UCSD-AML1 (cell line): ENCODE data around the gene SGCD.

ENCODE experiments used
- DNase-seq: peaks from one replicate; lab custom pipeline; 2025; ENCODE audit not compliant: unreplicated experiment; lab: John Stamatoyannopoulos, UW

Gene SGCD

DNA sequence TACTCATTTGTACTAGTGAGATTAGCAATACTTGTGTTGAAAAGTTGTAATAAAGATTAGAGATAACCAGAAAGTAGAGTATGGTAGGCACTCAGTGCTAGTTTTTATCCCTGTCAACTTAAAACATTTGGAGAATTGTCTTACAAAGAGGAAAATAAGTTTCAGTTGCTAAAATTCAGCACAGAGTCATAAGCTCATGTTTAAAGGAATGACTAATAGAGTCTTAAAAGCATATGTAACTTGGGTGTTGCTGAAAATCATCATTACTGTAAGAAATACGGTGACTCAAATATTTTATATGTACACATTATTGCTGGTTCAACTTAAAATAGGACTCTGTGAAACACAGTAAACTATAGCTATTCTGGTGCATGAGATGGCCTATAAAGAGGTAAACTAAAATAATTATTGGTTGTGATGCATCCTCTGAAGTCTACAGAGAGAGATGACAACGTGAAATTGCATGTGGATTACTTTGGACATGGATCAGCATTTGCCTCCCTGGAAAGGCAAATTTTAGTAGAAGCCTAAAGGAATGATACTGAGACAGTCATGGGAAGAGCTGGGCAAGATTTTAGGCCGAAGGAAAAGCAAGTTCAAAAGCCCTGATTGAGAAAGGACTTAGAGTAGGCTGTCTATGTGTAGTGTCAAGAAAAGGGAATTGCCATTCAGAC, 34.6 kb downstream of the SGCD start:
- DNase-seq = no peak

DNA sequence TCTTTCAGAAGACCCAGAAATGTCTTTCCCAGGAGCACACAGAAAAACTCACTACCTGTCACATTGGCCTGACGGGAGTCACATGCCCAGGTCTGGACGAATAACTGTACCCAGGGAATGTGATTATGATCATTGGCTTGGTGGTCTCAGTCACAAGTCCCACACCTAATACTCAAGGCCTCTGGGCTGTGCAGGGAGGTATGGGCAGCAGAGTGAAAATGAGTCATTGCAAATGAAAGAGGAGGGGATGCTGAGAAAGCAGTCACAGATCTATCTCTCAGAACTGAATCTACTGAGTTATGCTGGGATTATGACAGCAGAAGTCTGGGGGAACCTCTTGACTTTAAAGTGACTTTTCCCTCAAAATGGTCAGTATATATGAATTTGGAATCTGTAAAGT, 36.9 kb downstream of the SGCD start:
- DNase-seq = no peak

DNA sequence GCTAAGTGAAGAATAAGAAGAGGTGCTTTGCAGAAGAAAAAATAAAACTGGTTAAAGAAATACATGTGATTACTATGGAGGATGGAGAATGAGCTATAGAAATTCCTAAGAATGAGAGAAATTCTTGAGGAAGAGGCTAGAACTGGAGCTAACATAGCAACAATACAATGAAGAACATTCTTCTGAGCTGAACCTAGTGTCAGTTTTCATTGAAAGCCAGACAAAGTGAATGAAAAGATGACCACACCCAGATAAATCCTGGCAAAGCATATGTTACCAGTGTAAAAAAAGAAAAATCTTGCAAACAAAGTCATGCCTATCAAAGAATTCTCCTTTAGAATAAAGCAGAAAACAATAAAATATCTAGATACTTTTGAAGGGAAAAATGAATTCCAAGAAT, 39.6 kb downstream of the SGCD start:
- DNase-seq = no peak

DNA sequence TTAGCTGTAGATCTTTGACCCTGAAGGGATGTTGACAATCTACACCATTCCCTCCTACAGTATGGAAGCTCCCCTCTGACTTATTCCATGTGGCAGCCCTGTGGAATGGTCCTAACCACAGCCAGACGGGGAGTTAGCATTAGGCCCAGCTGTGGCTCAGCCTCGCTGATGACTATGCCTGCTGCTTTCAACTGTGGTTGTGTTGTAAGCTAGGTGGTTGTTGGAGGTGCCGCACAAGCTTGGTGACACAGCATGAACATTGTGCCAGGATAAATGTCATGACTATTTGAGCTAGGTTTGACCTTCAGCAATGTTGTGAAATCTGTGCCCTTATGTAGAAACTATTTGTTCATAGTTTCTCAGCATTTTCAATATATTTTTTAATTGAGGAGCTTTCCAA, 40.6 kb downstream of the SGCD start:
- DNase-seq = no peak

DNA sequence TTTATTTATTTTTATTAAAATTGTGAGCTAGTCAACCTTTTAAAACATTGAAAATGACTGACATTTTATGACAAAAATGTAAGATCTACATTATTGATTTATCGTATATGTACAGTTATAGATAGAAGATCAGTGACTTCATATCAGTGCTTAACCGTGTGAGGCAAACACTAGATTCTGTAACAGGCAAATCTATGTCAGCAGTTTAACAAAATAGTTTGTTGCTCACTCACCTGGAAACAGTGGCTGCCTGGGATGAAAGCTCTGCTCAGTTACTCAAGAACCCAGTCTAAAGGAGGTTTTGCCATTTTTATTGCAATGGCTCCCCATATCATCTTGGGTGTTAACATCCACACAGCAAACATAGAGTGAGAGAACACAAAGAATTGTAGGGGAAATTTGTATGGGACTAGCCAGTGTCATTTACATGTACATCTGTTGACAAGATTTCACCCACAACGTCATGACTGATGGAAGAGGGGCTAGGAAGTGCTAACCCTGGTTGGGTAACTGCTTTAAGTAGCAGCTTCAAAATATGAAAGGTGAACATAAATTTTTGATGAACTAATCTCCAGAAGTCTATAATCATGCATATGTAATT, 49.0 kb downstream of the SGCD start:
- DNase-seq = no peak

DNA sequence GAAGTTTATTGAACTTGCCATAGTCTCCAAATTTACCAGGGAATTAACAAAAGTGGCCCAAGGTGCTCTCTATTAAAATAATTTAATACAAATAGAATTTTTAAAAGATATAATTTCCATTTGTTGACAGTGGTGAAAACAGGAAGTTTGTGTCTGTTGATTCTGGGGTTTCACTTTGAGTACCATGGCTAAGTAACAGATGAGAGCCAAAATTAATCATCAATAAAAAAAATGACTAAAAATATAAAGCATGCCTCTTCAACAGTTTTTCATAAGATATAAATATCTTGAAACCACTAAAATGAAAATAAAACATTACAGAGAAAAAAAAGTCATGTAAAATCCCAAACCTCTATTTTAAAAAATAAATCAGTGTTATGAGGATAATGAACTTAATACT, 49.8 kb downstream of the SGCD start:
- DNase-seq = no peak

DNA sequence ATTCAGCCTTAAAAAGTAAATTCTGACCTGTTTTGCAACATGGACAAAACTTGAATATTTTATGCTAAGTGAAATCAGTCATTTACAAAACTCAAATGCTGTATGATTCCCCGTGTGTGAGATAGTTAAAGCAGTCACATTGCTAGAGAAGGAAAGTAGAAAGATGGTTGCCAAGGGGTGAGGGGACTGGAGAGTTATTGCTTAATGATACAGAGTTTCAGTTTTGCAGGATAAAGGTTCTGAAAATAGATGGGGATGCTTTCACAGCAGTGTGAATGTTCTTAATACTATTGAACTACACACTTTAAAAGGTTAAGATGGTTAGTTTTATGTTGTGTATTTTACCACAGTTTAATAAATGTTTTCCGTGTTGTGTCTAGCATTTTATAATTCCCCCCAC, 51.2 kb downstream of the SGCD start:
- DNase-seq = no peak

DNA sequence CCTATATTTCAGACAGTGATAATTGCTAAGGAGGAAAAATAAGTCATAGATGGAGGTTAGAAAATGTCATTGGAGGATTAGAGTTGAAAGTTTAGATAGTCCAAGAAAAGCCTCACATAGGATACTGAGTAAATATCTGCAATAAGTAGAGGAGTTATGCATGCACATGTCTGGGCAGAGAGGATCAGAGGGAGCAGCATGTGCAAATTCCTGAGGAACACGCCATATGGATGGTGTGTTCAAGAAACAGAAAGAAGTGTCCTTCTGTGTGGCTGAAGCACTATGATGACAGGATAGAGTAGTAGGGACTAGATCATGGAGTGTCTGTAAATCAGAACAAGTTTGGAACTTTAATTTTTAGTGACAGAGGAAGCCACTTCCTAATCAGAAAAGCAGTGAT, 52.2 kb downstream of the SGCD start:
- DNase-seq = no peak

DNA sequence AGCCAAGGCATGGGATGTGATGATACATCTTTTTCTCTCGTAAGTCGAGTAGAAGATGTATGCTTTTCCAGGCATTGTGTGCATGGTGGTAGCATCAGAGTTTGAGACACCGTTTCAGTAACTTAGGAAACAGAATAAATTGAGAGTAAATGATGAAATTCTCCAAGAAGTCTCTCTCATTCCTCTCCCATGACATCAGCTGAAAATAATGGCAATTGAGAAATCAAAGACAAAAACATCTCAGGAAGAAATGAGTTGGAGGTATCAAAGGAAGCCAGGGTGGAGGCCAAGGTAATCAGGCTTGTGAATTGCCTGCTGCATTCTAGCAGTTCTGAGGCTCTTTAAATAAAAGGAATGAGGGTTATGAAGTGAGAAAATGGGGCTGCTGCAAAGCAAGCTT, 53.9 kb downstream of the SGCD start:
- DNase-seq = no peak

DNA sequence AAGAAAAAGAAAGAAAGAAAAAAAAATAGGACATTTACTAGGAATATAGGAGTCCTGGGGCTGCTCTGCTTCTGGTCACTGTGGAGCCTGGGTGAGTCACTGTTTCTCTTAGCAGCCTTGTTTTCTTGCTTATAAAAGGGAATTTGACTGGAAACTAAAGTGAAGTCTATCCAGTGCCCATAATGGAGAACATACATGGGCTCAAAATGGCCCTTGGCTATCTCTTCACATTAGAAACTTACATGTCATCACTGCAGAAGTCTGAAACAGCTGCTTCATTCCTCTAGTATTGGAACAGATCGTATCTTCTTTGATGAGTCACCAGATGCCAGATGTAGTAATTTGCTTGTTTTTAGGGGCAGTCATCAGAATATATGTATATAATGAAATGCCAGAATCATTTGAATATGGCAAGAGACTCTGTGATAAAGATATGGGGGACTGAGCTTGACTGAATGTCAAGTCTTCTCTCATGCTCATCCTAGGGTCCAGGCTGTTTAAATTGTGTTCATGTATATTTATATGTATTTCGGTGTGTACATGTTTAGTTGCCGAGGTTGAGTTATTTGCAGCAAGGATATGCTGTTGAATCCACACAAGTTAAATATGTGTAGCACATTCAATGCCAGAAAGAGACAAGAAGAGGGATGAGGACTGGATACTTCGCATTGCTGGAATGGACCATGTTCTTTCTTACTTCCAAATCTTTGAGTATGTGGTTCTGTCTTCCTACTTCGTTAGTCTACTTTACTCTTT, 56.7 kb downstream of the SGCD start:
- DNase-seq = no peak

DNA sequence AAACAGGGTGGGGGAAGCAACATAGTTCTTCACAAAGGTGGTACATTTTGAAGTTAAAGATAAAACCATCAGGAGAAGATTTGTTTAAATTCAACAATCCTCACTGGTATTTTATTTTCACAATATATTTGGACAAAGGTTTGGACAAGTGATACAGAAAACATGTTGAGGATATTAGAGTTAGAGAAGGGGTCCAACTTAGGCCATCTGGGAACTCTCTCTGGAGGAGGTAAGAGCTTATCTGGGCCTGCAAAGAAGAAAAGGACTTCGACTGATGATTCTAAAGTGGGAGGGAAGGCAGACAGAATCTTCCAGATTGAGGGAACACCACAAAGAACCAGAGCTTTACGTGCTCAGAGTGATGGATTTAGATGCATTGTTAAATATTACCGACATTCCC, 58.5 kb downstream of the SGCD start:
- DNase-seq = no peak

DNA sequence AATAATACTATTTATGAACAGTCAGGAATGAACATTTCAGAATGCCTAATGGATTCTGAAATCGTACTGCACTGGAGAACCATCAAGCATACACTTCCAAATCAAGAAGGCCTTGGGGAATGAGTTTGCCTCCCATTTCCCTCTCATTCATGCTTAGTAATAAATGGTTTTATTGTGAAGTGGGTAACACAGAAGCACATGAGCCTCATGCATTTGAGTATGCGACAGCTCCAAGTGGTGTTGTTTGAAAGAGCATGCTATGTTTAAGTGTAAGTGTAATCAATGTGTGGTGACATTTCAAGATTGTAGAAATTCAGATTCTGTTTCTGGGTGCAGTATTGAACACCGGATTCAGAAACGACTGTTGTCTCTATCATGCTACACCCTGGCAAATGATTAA, 60.0 kb downstream of the SGCD start:
- DNase-seq = no peak

DNA sequence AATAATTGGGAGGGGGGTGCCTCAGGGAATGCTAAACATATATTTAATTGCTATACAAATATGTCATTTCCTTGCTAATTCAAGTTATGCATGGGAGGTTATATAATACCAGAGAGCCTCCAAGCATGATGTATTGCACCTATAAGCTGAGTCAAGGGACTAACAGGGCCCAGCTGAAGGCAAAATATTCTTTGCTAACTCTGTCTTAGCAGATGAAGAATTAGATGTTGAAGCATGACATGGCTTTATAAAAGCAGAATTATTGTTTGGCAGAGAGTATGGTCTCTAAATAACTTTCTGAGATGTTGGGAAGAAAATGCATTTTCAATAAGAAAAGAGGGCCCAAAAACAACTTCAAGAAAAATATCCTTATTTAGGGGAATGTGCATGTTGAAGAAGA, 60.4 kb downstream of the SGCD start:
- DNase-seq = no peak

DNA sequence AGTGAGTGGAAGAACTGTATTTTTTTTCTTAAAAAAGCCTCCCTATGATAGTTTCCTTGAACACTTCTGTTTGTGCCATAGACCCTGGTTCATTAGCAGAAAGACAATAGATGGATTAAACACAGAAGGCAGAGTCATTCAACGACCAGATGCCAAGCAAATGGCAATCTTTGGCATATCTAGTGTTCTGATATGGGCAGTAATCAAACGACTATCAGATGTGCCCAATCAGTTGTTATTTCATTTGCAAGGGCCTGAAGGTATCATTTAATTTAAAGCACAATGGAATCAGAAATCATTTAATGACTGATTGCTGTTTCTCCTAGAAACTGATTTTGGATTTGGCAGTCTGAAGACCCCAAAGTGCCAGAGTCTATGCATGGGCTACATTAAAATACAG, 61.3 kb downstream of the SGCD start:
- no peak for DNase-seq

DNA sequence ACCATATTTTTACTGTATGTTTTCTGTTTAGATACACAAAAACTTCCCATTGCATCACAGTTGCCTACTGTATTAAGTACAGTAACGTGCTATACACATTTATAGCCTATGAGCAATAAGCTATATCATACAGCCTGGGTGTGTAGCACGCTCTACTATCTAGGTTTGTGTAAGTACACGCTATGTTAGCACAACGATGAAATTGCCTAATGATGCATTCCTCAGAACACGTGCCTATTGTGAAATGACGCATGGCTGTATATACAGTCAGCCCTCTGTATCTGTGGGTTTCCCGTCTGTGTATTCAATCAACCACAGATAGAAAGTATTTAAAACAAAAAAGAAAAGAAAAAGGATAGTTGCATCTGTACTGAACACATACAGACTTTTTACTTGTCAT, 64.2 kb downstream of the SGCD start:
- no peak for DNase-seq

DNA sequence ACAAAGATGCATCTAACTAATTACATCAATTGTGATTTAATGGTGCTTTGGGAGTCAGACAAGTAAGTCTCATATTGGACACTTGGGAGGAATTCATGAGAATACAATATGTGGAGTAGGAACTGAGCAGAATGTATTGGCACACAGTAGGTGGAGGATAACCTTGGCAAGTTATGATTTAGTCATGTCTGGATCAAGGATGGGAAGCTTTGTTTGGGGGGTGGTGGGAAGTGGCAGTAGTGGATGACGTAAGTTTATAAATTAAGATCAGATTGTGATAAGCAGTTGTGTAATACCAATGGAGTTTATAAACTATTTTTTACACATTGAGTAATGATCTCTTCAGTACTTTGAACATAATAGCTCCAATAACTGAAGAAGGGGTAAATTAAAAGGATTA, 67.0 kb downstream of the SGCD start:
- no peak for DNase-seq

DNA sequence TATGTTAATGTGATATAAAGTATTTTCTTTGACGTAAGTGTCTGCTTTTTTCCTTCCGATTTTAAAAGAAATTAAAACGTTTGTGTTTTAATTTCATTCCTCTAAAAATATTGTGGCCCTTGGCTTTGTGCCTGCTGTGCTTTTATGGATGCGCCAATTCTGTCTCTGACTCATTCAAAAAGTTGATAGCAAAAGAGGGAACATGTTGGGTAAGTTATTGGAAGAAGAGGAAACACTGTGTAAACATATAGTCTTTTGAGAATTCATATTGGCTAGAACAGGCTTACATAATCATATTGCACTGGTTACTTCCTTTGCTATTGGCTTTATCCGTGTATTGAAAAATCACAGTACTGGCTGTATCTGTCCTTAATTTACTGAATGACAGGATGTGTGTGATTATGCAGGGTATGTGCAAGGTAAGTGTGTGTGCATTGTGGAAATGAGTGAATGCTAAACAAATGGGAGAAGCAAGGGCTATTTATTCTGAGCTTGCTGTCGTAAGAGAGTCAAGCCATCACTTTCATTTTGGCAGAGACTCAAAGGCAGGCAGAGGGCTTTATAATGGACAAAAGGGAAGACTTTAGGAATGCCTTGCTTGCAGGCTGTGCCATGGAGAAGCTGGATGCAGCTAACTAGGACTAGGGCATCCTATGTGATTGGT, 67.8 kb downstream of the SGCD start:
- no peak for DNase-seq

DNA sequence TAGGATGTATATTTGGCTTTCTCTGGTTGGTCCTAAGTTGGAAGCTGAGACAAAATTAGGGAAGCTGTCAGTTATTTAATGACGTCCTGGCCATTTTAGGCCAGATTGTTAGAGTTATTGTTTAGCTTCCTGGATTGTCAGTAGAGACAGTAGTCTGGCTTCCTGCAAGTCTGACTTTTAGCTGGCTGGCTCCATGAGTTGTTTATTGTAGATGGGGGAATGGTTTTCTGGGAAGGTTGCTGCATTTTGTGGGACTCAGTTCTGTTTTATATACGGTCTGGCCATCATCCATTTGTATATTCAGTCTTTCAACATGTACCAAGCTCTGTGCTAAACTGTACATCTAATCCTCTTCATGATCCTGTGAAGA, 68.3 kb downstream of the SGCD start:
- DNase-seq = no peak

DNA sequence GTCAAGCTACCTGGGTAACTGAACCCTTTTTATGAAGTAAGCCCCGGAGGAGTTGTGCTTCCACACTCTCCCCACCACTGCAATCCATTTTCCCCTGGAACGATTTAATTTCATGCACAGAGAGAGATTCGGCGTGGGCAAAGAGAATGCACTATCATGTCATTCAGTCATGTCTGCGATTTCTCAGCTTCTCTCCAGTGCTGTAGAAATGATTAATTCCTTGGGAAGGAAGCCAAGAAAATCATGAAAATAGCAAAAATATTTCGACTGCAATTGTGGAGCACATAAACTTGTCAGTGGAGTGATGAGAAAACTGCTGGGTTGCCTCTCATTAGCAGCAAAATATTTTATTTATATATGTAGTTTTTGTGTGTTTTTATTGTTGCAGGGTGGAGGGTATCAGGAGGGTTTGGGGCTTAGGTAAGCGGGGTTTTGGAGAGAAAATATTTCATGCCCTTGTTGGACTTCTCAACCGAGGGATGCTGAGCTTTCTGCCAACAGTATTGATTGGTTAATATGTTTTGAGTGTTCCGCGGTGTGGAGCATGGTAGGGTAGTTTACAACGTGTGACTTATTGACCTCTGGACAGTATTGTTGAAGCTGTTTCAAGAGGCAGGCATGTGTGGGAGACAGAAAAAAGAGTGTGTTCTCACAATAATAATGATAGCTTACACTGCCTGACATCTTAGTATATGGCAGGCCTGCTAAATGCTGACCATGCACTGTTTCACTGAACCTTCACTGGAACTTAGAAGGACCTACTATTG, 69.3 kb downstream of the SGCD start:
- no peak for DNase-seq

DNA sequence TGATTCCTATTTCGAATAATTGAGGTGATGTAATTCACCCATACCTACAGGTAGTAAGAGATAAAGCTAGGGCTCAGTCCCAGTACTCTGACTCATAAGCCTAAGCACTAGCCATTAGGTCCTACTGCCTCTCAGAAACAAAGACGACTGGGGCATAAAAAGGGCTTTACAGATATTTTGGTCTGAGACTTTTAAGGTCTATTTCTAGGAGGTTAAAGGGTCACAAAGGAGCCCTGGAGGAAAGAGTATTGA, 69.8 kb downstream of the SGCD start:
- DNase-seq = no peak

DNA sequence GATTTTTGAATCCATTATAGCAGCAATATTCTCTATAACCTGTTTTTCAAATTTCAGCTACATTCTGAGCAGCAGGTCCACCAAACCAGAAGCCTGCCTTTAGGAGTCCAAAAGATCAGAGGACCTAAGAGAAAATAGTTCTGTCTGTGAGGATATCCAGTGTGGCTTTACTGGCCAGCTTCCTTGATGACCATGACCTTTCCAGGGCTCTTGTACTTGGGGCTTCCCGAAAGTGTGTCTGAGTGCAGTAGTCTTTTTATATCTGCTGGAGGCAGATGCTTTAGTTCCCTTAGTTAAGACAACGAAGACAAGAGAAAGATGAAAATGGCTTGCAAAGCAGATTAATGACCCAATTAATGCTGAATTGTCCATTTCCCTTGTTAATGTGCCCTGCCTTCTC, 72.4 kb downstream of the SGCD start:
- no peak for DNase-seq
